HG03060 (cell line): ENCODE measurements around the gene PDIA4.
"Not testable (repeated sequence)": the region's sequence is repeated elsewhere in the genome, so short reads cannot be mapped to it uniquely, and the experiment has no call there.

ENCODE experiments used
- ATAC-seq: cut with Tn5 transposase; IDR thresholded peaks from one replicate; pipeline ENCODE4 v1.9.1; 2021; ENCODE audit warnings: low read depth, moderate number of reproducible peaks; ENCODE audit not compliant: unreplicated experiment

Gene PDIA4

GRCh38 chr7:149004405-149005370 lies 23.6 kb downstream of the PDIA4 start:
- no peak for ATAC-seq

- ATAC-seq: no peak
Observed at GRCh38 chr7:149003560-149004305, 24.6 kb downstream of the PDIA4 start.

- no peak for ATAC-seq
Observed at GRCh38 chr7:149003018-149003417, 25.3 kb downstream of the PDIA4 start.

- no peak for ATAC-seq
Observed at GRCh38 chr7:149002604-149003003, 25.7 kb downstream of the PDIA4 start.

- ATAC-seq: no peak
Observed at GRCh38 chr7:149001427-149002068, 26.8 kb downstream of the PDIA4 start.

- no peak for ATAC-seq
Observed at GRCh38 chr7:149000961-149001360, 27.3 kb downstream of the PDIA4 start.

GRCh38 chr7:148999192-148999591 lies 29.1 kb downstream of the PDIA4 start:
- no peak for ATAC-seq

GRCh38 chr7:148997497-148997896 lies 30.8 kb downstream of the PDIA4 start:
- no peak for ATAC-seq

GRCh38 chr7:148994576-148994975 lies 33.7 kb downstream of the PDIA4 start:
- ATAC-seq: no peak

- no peak for ATAC-seq
Observed at GRCh38 chr7:148993193-148993592, 35.1 kb downstream of the PDIA4 start.

- no peak for ATAC-seq
Observed at GRCh38 chr7:148991536-148991935, 36.8 kb downstream of the PDIA4 start.

GRCh38 chr7:148987751-148988512 lies 40.4 kb downstream of the PDIA4 start:
- ATAC-seq: no peak

- peak; percentile 87 for ATAC-seq
Observed at GRCh38 chr7:148987010-148987750, 41.1 kb downstream of the PDIA4 start.

- ATAC-seq: no peak
Observed at GRCh38 chr7:148986742-148987009, 41.6 kb downstream of the PDIA4 start.

GRCh38 chr7:148983200-148984146 lies 44.8 kb downstream of the PDIA4 start:
- peak; percentile 33 for ATAC-seq

GRCh38 chr7:148982654-148983199 lies 45.6 kb downstream of the PDIA4 start:
- no peak for ATAC-seq

- no peak for ATAC-seq
Observed at GRCh38 chr7:148979827-148980226, 48.5 kb downstream of the PDIA4 start.

- ATAC-seq: not testable (repeated sequence)
Observed at GRCh38 chr7:148979072-148979471, 49.2 kb downstream of the PDIA4 start.
